Activated B cell treated with CpG ODN at 0.5 μM for 24 hours (primary cell): Measurements from ENCODE around the gene MEIKIN. TPM values are rescaled to one million over a fixed set of nuclear protein-coding genes. Genes with fewer than 3 reads are reported as not detected.

Experiments used
- ATAC-seq: fragments of 200-7000 bp; cut with Tn5 transposase; one replicate; pipeline ENCODE4 v1.10.0; 2021; ENCODE audit warnings: low read depth, mild to moderate bottlenecking, moderate library complexity
- CTCF ChIA-PET: fragments of 350-600 bp; sonication (Branson Sonifier 250); formaldehyde crosslinking; loops from one replicate; lab custom pipeline; 2021; ENCODE audit warnings: antibody characterized with exemption; lab: Charles Lee
- POLR2A ChIA-PET: fragments of 350-600 bp; sonication (Branson Sonifier 250); formaldehyde crosslinking; loops from one replicate; lab custom pipeline; 2021; ENCODE audit warnings: antibody characterized with exemption; lab: Charles Lee
- DNase-seq: peaks from one replicate; pipeline ENCODE4 v3.0.0; 2022
- H3K27ac Mint-ChIP-seq: one replicate; pipeline ENCODE4 v1.8.0; 2020; ENCODE audit warnings: mixed read lengths
- H3K27me3 Mint-ChIP-seq: one replicate; pipeline ENCODE4 v1.8.0; 2021; ENCODE audit warnings: mixed read lengths
- H3K36me3 Mint-ChIP-seq: one replicate; pipeline ENCODE4 v1.8.0; 2021; ENCODE audit warnings: low read depth, mixed read lengths
- H3K4me1 Mint-ChIP-seq: one replicate; pipeline ENCODE4 v1.8.0; 2021; ENCODE audit warnings: mixed read lengths
- H3K4me3 Mint-ChIP-seq: one replicate; pipeline ENCODE4 v1.8.0; 2020; ENCODE audit warnings: mild to moderate bottlenecking, mixed read lengths
- H3K9me3 Mint-ChIP-seq: one replicate; pipeline ENCODE4 v1.8.0; 2020; ENCODE audit warnings: mixed read lengths
- intact Hi-C: fragments of 100-400 bp; cut with micrococcal nuclease; formaldehyde crosslinking; loops from one replicate; pipeline ENCODE4 v1.15.1; 2024
- total RNA-seq: library from RNA; stranded (reverse); gene quantifications from 2 replicates; pipeline ENCODE4 v1.2.3, GENCODE V29; 2022
- TF ChIP-seq, protein P1 (sequence below): fragments of 200-600 bp; IDR thresholded peaks from one replicate; pipeline ENCODE4 v1.8.0; 2022; ENCODE audit warnings: antibody characterized with exemption, mild to moderate bottlenecking

The MEIKIN gene
- total RNA-seq, 1 donor from 2014 or later = not detected

DNA sequence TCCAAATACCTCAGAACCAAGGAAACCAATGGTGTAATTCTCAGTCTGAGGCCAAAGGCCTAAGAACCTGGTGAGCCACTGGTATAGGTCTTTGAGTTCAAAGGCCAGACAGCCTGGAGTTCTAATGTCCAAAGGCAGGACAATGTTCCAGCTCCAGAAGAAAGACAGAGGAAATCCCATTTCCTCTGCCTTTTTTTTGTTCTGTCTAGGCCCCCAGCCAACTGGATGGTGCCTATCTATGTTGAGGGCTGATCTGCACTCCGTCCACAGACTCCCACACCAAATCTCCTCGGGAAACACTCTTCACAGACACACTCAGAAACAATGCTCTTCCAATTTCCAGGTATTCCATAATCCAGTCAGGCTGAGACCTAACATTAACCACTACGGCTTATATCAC, 178.8 kb downstream of the MEIKIN start:
- Mint-ChIP-seq H3K27ac (no peak overlapping the region), H3K4me3 (no peak overlapping the region), H3K4me1 (peaks cover 40% of the 10 kb centered on the region), H3K9me3 (peaks cover 5% of the 10 kb centered on the region), H3K36me3 (peaks cover 24% of the 10 kb centered on the region), H3K27me3 (no peaks in the 10 kb centered on the region)
- ChIA-PET POLR2A (no interaction called here), CTCF (no interaction called here)
- DNase-seq (no peak), ATAC-seq (no peak)
- TF ChIP-seq, protein P1, sequence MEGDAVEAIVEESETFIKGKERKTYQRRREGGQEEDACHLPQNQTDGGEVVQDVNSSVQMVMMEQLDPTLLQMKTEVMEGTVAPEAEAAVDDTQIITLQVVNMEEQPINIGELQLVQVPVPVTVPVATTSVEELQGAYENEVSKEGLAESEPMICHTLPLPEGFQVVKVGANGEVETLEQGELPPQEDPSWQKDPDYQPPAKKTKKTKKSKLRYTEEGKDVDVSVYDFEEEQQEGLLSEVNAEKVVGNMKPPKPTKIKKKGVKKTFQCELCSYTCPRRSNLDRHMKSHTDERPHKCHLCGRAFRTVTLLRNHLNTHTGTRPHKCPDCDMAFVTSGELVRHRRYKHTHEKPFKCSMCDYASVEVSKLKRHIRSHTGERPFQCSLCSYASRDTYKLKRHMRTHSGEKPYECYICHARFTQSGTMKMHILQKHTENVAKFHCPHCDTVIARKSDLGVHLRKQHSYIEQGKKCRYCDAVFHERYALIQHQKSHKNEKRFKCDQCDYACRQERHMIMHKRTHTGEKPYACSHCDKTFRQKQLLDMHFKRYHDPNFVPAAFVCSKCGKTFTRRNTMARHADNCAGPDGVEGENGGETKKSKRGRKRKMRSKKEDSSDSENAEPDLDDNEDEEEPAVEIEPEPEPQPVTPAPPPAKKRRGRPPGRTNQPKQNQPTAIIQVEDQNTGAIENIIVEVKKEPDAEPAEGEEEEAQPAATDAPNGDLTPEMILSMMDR = no peak
- intact Hi-C loops = no loop called here

DNA sequence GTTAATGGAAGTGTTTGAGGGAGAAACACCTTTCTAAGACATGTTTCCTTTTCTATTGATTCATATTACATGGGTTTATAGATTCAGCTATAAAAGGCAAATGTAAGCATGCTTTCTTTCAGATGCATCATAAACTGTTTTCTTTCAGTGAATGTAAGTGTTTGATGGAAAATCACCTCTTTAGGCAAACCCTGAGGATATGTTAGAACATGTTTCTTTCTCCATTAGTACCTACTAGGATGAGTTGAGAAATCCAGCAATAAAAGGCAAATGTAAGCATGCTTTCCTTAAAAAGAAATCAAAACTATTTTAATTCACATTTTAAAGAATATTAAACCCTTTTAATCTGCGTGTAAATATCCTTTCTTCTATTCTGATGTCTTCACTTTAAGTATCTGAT, 180.2 kb downstream of the MEIKIN start:
- TF ChIP-seq, protein P1 = no peak
- intact Hi-C loops = no loop called here
- no peak for DNase-seq
- H3K4me1 Mint-ChIP-seq = peaks cover 46% of the 10 kb centered on the region
- H3K9me3 Mint-ChIP-seq = peaks cover 5% of the 10 kb centered on the region
- H3K27me3 Mint-ChIP-seq = no peaks in the 10 kb centered on the region
- H3K4me3 Mint-ChIP-seq = no peak overlapping the region
- CTCF ChIA-PET = no interaction called here
- ATAC-seq = no peak
- H3K36me3 Mint-ChIP-seq = peaks cover 24% of the 10 kb centered on the region
- POLR2A ChIA-PET = no interaction called here
- H3K27ac Mint-ChIP-seq = no peak overlapping the region

DNA sequence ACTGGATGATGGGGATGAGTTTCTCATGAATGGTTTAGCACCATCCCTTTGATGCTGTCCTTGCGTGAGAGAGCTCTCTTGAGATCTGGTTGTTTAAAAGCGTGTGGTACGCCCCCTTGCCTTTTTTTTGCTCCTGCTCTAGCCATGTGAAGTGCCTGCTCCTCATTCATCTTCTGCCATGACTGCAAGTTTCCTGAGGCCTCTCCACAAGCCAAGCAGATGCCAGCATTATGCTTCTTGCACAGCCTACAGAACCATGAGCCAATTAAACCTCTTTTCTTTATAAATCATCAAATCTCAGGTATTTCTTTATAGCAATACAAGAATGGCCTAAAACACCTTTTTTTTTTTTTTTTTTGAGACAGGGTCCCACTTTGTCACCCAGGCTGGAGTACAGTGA, 181.5 kb downstream of the MEIKIN start:
- intact Hi-C loops = no loop called here
- Mint-ChIP-seq H3K36me3 (peaks cover 24% of the 10 kb centered on the region), H3K9me3 (peaks cover 5% of the 10 kb centered on the region), H3K4me3 (no peak overlapping the region), H3K27me3 (no peaks in the 10 kb centered on the region), H3K27ac (no peak overlapping the region), H3K4me1 (peaks cover 35% of the 10 kb centered on the region)
- DNase-seq (no peak), ATAC-seq (no peak)
- ChIA-PET POLR2A (no interaction called here), CTCF (no interaction called here)
- TF ChIP-seq, protein P1 = no peak

DNA sequence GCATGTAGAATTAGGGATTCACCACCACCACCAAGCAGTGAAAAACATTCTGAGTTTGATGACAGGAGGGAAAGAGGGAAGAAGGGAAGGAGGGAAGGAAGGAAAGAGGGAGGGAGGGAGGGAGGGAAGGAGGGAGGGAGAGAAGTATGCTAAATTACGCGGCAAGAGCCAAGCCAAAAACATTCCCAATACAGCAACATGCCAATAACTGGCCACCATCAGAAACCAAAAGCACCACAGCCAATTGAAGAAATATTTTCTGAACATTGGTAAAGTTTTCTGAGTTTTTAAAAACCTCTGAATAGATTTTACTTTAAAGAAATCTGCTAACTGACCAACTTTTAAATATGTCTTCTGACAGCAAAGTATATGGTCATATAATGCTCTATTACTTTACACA, 184.7 kb downstream of the MEIKIN start:
- Mint-ChIP-seq H3K9me3 (peaks cover 5% of the 10 kb centered on the region), H3K4me1 (peaks cover 24% of the 10 kb centered on the region), H3K4me3 (no peak overlapping the region), H3K27me3 (no peaks in the 10 kb centered on the region), H3K36me3 (peaks cover 22% of the 10 kb centered on the region), H3K27ac (no peak overlapping the region)
- ATAC-seq = no peak
- TF ChIP-seq, protein P1 = no peak
- POLR2A ChIA-PET = no interaction called here
- CTCF ChIA-PET = no interaction called here
- DNase-seq = no peak
- intact Hi-C loops = no loop called here

DNA sequence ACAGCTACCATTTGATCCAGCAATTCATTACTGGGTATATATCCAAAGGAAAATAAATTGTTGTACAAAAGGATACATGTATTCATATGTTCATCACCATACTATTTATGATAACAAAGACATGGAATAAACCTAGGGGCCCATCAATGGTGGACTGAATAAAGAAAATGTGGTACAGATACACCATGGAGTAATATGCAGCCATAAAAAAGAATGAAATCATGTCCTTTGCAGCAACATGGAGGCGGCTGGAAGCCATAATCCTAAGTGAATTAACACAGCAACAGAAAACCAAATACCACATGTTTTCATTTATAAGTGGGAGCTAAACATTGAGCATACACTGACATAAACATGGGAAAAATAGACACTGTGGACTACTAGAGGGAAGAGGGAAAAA, 185.8 kb downstream of the MEIKIN start:
- peaks cover 5% of the 10 kb centered on the region for H3K9me3 Mint-ChIP-seq
- peaks cover 20% of the 10 kb centered on the region for H3K36me3 Mint-ChIP-seq
- POLR2A ChIA-PET = no interaction called here
- no peak for ATAC-seq
- CTCF ChIA-PET = no interaction called here
- no peak for DNase-seq
- no peak overlapping the region for H3K4me3 Mint-ChIP-seq
- TF ChIP-seq, protein P1 = no peak
- H3K27me3 Mint-ChIP-seq = no peaks in the 10 kb centered on the region
- intact Hi-C loops = no loop called here
- peaks cover 20% of the 10 kb centered on the region for H3K4me1 Mint-ChIP-seq
- H3K27ac Mint-ChIP-seq = no peak overlapping the region
